HK-2 (cell line): ENCODE data around the gene CNTNAP3.
"Not testable (repeated sequence)": the region's sequence is repeated elsewhere in the genome, so short reads cannot be mapped to it uniquely, and the experiment has no call there.

Experiments
- DNase-seq: peaks from one replicate; pipeline ENCODE4 v3.0.0-alpha.2; 2018; ENCODE audit not compliant: unreplicated experiment

The CNTNAP3 gene

GRCh38 chr9:39287980-39288379 is at the start of gene CNTNAP3:
Gene CNTNAP3, minus strand, starts transcription at chr9:39288167. Its CDS starts 103 bp downstream, at chr9:39288064.
- DNase-seq = not testable (repeated sequence)

- not testable (repeated sequence) for DNase-seq
Measured at GRCh38 chr9:39279995-39280394, 8.0 kb downstream of the CNTNAP3 start.

DNA sequence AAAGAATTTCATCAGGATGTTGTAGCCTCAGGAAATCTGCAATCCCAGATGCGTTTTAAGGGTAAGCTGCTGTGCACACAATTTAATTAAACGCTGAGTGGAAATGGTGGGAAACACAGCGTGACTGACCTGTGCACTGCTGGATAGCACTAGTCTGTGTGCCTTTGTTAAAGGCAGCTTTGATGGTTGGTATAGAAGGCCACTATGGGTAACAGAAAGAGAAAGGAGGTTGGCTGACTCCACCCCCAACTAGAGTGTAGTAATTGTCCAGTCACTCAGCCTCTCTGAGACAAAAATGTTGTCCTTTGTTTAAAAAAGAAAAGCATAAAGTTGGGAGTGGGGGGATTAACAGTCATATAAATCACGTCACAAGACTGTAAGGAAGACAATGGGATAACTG is 45.5 kb downstream of the CNTNAP3 start:
- not testable (repeated sequence) for DNase-seq

DNA sequence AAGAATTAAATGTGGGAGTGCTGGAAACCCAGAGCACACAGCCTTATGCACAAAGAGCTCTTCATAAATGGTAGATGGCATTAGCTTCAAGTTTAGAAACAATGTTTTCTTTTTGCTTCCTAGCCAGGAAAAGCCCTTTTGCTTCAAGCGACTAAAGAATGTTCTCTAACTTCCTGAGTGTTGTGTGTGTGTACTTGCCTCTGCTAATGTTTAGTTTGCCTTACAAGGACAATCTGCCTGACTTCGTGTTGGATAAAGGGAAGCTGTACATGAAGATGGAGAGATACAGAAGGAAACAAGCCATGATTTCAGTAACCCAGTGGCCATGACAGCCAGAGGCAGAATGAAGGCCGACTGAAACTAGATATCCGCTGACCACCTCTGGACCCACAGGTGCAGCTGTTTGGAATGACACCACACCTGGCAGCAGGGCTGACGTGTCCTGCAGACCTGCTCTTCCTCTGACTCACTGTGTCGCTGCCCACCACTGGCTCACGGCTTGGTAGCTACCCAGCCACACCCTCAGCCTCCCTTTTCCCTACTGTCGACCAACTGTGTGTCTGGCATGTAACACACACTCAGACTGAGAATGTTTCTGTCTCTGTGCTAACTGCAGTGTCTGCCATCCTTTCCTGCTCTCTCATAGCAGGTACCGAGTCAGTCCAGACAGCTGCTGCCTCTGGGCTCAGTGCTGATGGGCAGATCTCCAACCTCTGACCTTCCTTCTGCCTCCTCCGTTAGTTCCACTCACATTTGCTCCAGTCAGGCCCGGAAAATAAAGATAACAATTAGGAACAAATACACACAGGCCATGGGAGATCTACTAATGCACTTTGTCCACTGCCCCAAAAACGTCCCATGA is 55.6 kb downstream of the CNTNAP3 start:
- DNase-seq = not testable (repeated sequence)

DNA sequence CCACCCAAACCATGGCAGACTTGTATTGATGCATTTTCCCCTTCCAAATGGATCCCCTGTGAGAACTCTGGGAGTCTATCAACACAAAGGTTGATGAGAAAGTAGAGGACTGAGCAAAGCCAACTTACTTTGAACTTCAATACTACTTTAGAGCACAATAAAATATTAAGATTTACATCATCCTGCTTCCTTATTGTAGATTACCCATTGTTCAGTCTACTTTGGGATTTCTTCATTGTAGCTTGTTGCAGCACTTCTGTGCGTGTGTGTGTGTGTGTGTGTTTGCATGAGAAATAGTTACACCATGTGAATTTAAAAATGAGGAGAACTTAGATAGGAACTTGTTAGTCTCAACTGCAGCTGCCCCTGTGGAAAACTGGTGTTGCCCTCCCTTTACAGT is 72.0 kb downstream of the CNTNAP3 start:
- DNase-seq = not testable (repeated sequence)

DNA sequence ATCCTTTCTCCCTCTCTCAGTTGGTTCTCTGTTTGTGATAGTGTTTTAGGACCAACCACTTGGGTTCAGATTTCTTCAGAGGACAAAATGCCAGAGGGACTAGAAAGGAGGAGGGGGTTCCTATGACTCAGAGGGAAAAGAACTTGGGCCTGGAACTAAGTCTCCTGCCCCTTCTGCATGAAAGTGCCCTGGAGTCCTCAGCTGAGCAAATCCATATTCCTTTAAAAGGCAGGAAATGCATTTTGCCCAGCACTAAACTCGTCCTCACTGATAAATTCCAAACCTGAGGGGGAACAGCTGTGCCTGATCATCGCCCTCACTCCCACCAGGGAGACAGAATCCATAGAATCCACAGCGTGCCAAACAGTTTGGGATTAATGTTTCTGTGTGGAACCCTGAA is 78.2 kb downstream of the CNTNAP3 start:
- DNase-seq = not testable (repeated sequence)

DNA sequence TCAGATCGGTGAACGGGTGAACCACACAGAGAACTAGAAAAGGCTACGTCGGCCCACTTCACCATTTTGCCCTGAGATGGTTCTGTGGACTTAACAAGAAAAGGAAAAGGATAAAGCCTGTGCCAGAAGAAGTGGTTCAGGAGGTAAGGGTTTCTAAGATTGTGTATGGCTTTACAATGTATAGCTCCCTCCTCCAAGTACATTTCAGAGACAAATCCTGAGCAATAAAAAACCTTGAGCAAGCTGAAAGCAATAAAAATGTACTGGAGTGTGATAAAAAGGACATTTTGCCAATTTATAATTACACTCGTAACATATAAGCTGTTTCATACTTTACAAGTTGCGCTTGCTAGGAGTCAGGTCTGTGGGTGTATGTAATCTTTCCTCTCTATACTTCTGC is 81.3 kb downstream of the CNTNAP3 start:
- not testable (repeated sequence) for DNase-seq

GRCh38 chr9:39205842-39206241 is 82.1 kb downstream of the CNTNAP3 start:
- not testable (repeated sequence) for DNase-seq

GRCh38 chr9:39200412-39200811 is 87.6 kb downstream of the CNTNAP3 start:
- not testable (repeated sequence) for DNase-seq

- not testable (repeated sequence) for DNase-seq
Measured at GRCh38 chr9:39198000-39198709, 89.8 kb downstream of the CNTNAP3 start.

GRCh38 chr9:39171370-39171769 is 116.6 kb downstream of the CNTNAP3 start:
- DNase-seq = not testable (repeated sequence)

DNA sequence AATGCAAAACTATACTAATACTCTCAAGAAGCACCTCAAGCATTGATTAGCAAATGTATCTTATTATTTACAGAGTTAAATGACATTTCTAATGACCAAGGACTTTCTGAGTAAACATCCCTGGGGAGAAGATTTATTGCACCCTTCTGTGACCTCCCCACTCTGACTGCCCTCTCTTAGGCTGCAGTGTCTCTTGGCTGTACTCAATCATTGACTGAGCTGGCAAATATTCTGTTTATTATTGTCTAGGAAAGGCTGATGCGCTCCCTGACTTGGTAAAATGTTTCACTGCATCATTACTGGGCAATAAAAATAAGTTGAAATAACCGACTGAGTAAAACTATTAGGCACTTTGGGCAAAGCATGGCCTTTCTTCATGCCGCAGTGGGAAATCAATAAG is 130.3 kb downstream of the CNTNAP3 start:
- DNase-seq = not testable (repeated sequence)

GRCh38 chr9:39132826-39133552 is 155.0 kb downstream of the CNTNAP3 start:
- DNase-seq = not testable (repeated sequence)

- DNase-seq = not testable (repeated sequence)
Measured at GRCh38 chr9:39121401-39121800, 166.6 kb downstream of the CNTNAP3 start.

DNA sequence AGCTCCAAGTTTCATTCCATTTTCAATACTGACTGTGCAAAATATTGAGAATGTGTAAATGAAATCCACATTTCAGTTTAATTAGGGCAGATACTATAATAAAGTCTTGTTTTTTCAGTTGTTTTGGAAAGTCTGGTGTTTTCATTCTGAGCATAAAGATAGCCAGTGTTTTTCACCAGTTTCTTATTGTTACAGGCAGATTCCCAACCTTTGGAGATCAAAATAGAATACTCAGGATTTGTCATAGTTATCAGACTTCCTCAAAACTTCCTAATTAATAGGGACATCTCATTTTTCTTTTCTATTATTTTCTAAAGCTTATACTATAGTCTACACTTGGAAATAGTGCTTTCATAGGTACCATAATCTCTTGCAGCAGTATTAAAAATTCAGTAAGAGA is 176.2 kb downstream of the CNTNAP3 start:
- not testable (repeated sequence) for DNase-seq

GRCh38 chr9:39108145-39108544 is 179.8 kb downstream of the CNTNAP3 start:
- no peak for DNase-seq

DNA sequence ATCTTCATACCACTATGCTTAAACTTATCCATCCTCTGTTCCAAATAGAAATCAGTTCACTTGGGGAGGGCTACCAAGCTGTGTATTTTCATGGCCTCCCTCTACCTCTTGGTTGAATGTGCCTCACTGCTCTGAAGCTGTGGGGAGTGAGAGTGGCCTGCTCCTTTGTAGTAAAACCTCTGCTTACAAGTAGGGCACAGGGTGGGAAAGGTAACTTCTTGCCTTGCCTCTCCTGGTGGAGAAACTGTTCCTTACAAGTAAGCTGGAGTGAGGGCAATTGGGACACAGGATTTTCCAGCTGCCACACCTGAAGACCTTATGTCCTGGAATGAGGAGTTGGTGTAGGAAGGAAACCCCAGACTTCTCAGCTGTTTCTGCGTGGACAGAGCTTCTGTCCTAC is 190.8 kb downstream of the CNTNAP3 start:
- DNase-seq = not testable (repeated sequence)

DNA sequence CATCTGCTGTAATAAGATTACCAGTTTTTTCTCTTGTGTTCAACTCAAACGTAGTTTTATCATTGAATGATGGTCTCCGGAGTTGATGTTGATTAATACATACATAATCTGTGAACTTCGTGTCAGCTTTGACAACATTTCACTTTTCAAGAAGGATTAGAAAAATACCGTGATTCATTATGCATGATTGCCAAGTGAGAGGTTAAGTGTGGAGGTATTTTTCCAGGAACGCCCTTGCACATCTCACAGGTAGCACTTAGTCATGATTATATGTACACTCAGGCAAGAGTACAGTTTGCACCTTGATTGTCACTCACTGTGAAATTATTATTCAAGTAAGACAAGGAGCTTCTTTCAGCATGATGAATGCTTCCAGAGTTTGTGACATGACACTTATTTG is 202.7 kb downstream of the CNTNAP3 start:
- not testable (repeated sequence) for DNase-seq

- not testable (repeated sequence) for DNase-seq
Measured at GRCh38 chr9:39082574-39082973, 205.4 kb downstream of the CNTNAP3 start.

GRCh38 chr9:39080081-39080480 is 207.9 kb downstream of the CNTNAP3 start:
- DNase-seq = not testable (repeated sequence)

- DNase-seq = peak; percentile 21
Measured at GRCh38 chr9:39078621-39079256, 209.2 kb downstream of the CNTNAP3 start.
